ENCODE data around the gene UGT3A1. TPM values are rescaled to one million over a fixed set of nuclear protein-coding genes. Genes with fewer than 3 reads are reported as not detected.

UGT3A1 gene
- total and polyA plus RNA-seq, 10 of the 15 experiments (the other 5 are each of a cell fraction or from before 2014, with no cell fraction given), result not detected

GRCh38 chr5:35904443-35905132, 86.6 kb downstream of the UGT3A1 start (continued):
- TF ChIP-seq GATAD2B (conservative IDR thresholded peaks at IDR 0.05; ENCODE audit: low read depth) (no peak), CEBPB (IDR thresholded peaks at IDR 0.05; ENCODE audit: borderline replicate concordance in 1 of 2, low read depth in 2 of 2, low read length in 2 of 2) (0 out of 4 replicates have a peak, but pooled peaks of 1 of the 2 experiments have one; percentile 38), ZZZ3 (IDR thresholded peaks at IDR 0.05; ENCODE audit: control insufficient read depth, insufficient read length, low read depth) (no peak), RAD51 (IDR thresholded peaks at IDR 0.05) (no peak), HSF1 (IDR thresholded peaks at IDR 0.05; ENCODE audit: low read depth, low read length) (no peak), PKNOX1 (IDR thresholded peaks at IDR 0.05) (peak; percentile 39; the same call in 1 of the 2 replicates), ATF7 (IDR thresholded peaks at IDR 0.05; ENCODE audit: low read depth) (peak; percentile 80), PML (IDR thresholded peaks at IDR 0.05; ENCODE audit: low read length) (0 out of 2 replicates have a peak, but pooled peaks have one; percentile 21), EED (IDR thresholded peaks at IDR 0.05; ENCODE audit: low read depth) (peak; percentile 81), ZNF384 (IDR thresholded peaks at IDR 0.05; ENCODE audit: borderline replicate concordance, low read depth, low read length) (no peak), BCL11A (IDR thresholded peaks at IDR 0.05; ENCODE audit: low read depth, low read length) (no peak), MEF2A (IDR thresholded peaks at IDR 0.05; ENCODE audit: insufficient read depth, low read depth, low read length) (peak; percentile 91), SUPT20H (IDR thresholded peaks at IDR 0.05; ENCODE audit: borderline replicate concordance, control insufficient read depth, low read depth, low read length) (no peak), NFYB (IDR thresholded peaks at IDR 0.05; ENCODE audit: insufficient read depth, low read depth, low read length) (no peak), NFIC (IDR thresholded peaks at IDR 0.05; ENCODE audit: low read depth, low read length) (peak; percentile 65), POLR2AphosphoS5 (IDR thresholded peaks at IDR 0.05; ENCODE audit: low read length) (no peak), GABPA (IDR thresholded peaks at IDR 0.05; ENCODE audit: low read depth) (peak; percentile 34; the same call in 1 of the 2 replicates), EP300 (IDR thresholded peaks at IDR 0.05; ENCODE audit: borderline replicate concordance in 1 of 2, control insufficient read depth in 1 of 2, low read depth in 2 of 2, low read length in 2 of 2) (peak; percentile 55 to 79; a peak in 2 of 4 replicates), RB1 (IDR thresholded peaks at IDR 0.05; ENCODE audit: borderline replicate concordance) (no peak), JUNB (IDR thresholded peaks at IDR 0.05) (no peak), BHLHE40 (IDR thresholded peaks at IDR 0.05; ENCODE audit: borderline replicate concordance in 1 of 2, low read depth in 2 of 2, low read length in 1 of 2) (peak; percentile 2 to 11; a peak in 1 of 4 replicates), MEF2B (IDR thresholded peaks at IDR 0.05; ENCODE audit: partially characterized antibody, poor library complexity, severe bottlenecking) (peak; percentile 85), SMAD5 (IDR thresholded peaks at IDR 0.05; ENCODE audit: low read depth) (no peak), MTA2 (IDR thresholded peaks at IDR 0.05; ENCODE audit: low read depth) (peak; percentile 64; the same call in 1 of the 2 replicates), SPI1 (IDR thresholded peaks at IDR 0.05; ENCODE audit: borderline replicate concordance, insufficient read depth, low read depth, low read length) (peak; percentile 78)
- TF ChIP-seq, protein P1, sequence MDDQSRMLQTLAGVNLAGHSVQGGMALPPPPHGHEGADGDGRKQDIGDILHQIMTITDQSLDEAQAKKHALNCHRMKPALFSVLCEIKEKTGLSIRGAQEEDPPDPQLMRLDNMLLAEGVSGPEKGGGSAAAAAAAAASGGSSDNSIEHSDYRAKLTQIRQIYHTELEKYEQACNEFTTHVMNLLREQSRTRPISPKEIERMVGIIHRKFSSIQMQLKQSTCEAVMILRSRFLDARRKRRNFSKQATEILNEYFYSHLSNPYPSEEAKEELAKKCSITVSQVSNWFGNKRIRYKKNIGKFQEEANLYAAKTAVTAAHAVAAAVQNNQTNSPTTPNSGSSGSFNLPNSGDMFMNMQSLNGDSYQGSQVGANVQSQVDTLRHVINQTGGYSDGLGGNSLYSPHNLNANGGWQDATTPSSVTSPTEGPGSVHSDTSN (IDR thresholded peaks at IDR 0.05; ENCODE audit: insufficient replicate concordance, low read depth, low read length), result no peak
